Fibroblast of skin of right biceps (primary cell): ENCODE measurements around the gene SERPINC1.
"Not testable (repeated sequence)": the region's sequence is repeated elsewhere in the genome, so short reads cannot be mapped to it uniquely, and the experiment has no call there.

Source experiments
- DNase-seq: peaks from one replicate; pipeline ENCODE4 v3.0.0-alpha.2; 2013

The SERPINC1 gene

GRCh38 chr1:173917149-173917548 lies at the start of gene SERPINC1:
Gene SERPINC1, minus strand, starts transcription at chr1:173917327. Its CDS starts 68 bp downstream, at chr1:173917259.
- DNase-seq: no peak

- not testable (repeated sequence) for DNase-seq
These were observed 48.8 kb upstream of the SERPINC1 start for GRCh38 chr1:173965896-173966295.

- no peak for DNase-seq
These were observed 46.4 kb upstream of the SERPINC1 start for GRCh38 chr1:173963477-173963876.

GRCh38 chr1:173960625-173961024 lies 43.5 kb upstream of the SERPINC1 start:
- DNase-seq: peak; percentile 1

- DNase-seq: peak; percentile 46
These were observed 37.1 kb upstream of the SERPINC1 start for GRCh38 chr1:173954179-173954578.

GRCh38 chr1:173948594-173948993 lies 31.5 kb upstream of the SERPINC1 start:
- no peak for DNase-seq

GRCh38 chr1:173946380-173946921 lies 29.3 kb upstream of the SERPINC1 start:
- no peak for DNase-seq

- DNase-seq: no peak
These were observed 19.9 kb upstream of the SERPINC1 start for GRCh38 chr1:173937062-173937461.

- DNase-seq: no peak
These were observed 17.3 kb upstream of the SERPINC1 start for GRCh38 chr1:173934440-173934839.

- not testable (repeated sequence) for DNase-seq
These were observed 13.4 kb upstream of the SERPINC1 start for GRCh38 chr1:173930541-173930940.

GRCh38 chr1:173925306-173926242 lies 8.4 kb upstream of the SERPINC1 start:
- DNase-seq: no peak

- DNase-seq: no peak
These were observed 3.7 kb upstream of the SERPINC1 start for GRCh38 chr1:173920861-173921260.

- DNase-seq: no peak
These were observed 737 bp upstream of the SERPINC1 start for GRCh38 chr1:173917635-173918493.

- no peak for DNase-seq
These were observed 460 bp downstream of the SERPINC1 start for GRCh38 chr1:173916667-173917066.

- no peak for DNase-seq
These were observed 1.5 kb downstream of the SERPINC1 start for GRCh38 chr1:173915596-173915995.

- DNase-seq: peak; percentile 10
These were observed 2.7 kb downstream of the SERPINC1 start for GRCh38 chr1:173914366-173914871.

- DNase-seq: no peak
These were observed 4.0 kb downstream of the SERPINC1 start for GRCh38 chr1:173913111-173913510.

- no peak for DNase-seq
These were observed 13.1 kb downstream of the SERPINC1 start for GRCh38 chr1:173903827-173904531.

GRCh38 chr1:173900992-173901391 lies 16.1 kb downstream of the SERPINC1 start:
- no peak for DNase-seq

- DNase-seq: no peak
These were observed 16.7 kb downstream of the SERPINC1 start for GRCh38 chr1:173900427-173900826.

- DNase-seq: no peak
These were observed 22.9 kb downstream of the SERPINC1 start for GRCh38 chr1:173894189-173894588.

- DNase-seq: no peak
These were observed 23.5 kb downstream of the SERPINC1 start for GRCh38 chr1:173893611-173894010.
